SJCRH30 (cell line): ENCODE data around the gene ACTL9. TPM values are rescaled to one million over a fixed set of nuclear protein-coding genes. Genes with fewer than 3 reads are reported as not detected.

Experiments used
- DNase-seq, 2 experiments: peaks; one replicate each; pipeline ENCODE4 v3.0.0-alpha.2; 2015 to 2020
- H3K27ac ChIP-seq: fragments of 250-450 bp; sonication (Bioruptor Pico); 2 replicates; pipeline ENCODE4 v1.5.1; 2020; ENCODE audit warnings: mild to moderate bottlenecking, moderate library complexity
- H3K27me3 ChIP-seq: fragments of 250-450 bp; sonication (Bioruptor Pico); 2 replicates; pipeline ENCODE4 v1.5.1; 2020; ENCODE audit warnings: mild to moderate bottlenecking, moderate library complexity
- H3K36me3 ChIP-seq: fragments of 250-450 bp; sonication (Bioruptor Pico); 2 replicates; pipeline ENCODE4 v1.5.1; 2020; ENCODE audit warnings: mild to moderate bottlenecking, moderate library complexity
- H3K4me1 ChIP-seq: fragments of 250-450 bp; sonication (Bioruptor Pico); 2 replicates; pipeline ENCODE4 v1.5.1; 2020; ENCODE audit warnings: mild to moderate bottlenecking, moderate library complexity
- H3K4me3 ChIP-seq: fragments of 250-450 bp; sonication (Bioruptor Pico); 2 replicates; pipeline ENCODE4 v1.5.1; 2020; ENCODE audit warnings: mild to moderate bottlenecking, moderate library complexity
- H3K9me3 ChIP-seq: fragments of 250-450 bp; sonication (Bioruptor Pico); replicated peaks from 2 replicates; pipeline ENCODE4 v1.5.1; 2020; ENCODE audit warnings: mild to moderate bottlenecking, moderate library complexity
- total RNA-seq: library from RNA; depleted of rRNA; stranded (reverse); fragments of >200 nt; shearing (Covaris generic); gene quantifications from 2 replicates; pipeline ENCODE4 v1.2.3, GENCODE V29; 2014

The ACTL9 gene
- total RNA-seq, 1 experiment from 2014 or later: not detected

DNA sequence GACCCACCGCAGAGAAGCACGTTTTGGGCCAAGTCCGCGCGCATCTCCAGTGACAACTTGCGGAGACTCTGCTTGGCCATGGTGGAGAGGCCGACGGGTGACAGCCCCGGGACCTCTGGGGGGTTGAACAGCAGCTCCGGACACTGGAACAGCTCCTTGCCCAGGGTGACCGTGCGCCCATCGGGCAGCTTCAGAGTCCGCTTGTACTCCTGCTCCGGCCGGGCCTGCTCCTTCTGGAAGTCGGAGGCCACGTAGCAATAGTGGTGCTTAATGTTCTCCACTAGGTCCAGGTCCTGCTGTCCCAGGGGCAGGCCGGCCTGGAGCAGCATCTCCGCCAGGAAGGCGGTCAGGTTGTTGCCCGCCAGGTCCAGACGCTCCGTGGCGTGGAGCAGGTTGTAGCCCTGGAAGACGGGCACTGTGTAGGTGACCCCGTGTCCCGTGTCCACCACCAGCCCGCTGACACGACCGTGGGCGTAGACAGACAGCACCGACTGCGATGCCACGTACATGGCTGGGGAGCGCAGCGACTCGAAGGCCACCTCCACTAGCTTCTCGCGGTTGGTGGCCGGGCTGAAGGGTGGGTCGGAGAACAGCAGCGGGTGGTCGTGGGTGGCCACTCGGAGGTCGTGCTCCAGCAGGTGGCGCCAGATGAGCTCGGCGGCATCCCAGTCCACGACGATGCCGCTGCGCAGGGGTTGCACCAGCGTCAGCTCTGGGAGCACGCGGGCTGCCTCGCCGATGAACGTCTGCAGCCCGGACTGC lies 743 bp downstream of the ACTL9 start:
- Histone ChIP-seq H3K36me3 (no peaks in the 10 kb centered on the region), H3K4me1 (no peaks in the 10 kb centered on the region), H3K9me3 (no peaks in the 10 kb centered on the region), H3K27ac (no peak overlapping the region), H3K27me3 (no peaks in the 10 kb centered on the region), H3K4me3 (no peak overlapping the region)
- no peak for DNase-seq

DNA sequence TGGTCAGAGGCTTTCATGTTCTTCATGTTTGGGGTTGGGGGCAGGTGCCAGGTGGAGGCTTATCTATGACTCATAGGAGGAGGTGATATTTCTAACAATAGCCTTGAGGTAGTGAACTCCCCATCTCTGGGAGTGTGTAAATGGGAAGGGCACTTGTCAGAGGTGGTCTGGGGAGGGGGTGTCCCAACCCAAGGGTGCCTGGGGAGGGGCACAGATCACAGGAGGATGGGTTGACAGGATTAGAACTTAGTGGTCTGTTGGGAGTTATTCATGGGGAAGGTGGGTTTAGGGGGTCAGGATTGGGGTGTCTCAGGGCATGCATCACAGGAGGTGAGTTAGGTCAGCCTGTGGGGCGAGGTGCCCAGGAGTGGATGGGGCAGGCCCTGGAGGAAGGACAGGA lies 1.6 kb downstream of the ACTL9 start:
- DNase-seq: no peak
- H3K4me3 ChIP-seq: no peak overlapping the region

DNA sequence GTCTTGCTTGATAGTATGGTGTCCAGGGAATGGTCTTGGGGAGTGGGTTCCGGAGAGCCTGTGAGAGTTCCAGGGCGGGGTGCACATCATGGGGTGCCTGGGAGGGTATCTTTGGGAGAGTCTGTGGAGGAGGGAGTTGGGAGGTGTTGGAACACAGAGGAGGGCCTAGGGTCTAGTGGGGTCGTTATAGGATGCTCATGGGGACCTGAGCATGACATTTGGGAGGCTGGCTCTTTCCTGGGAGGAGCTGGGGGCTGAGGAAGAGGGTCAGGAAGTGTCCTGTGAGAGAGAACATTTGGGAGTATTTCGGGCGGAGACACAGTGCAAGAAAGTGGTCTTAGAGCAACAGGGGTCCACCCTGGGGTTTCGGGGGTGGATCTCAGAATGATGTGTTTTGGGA lies 2.7 kb downstream of the ACTL9 start:
- H3K36me3 ChIP-seq: no peaks in the 10 kb centered on the region
- no peaks in the 10 kb centered on the region for H3K27me3 ChIP-seq
- DNase-seq: no peak
- no peaks in the 10 kb centered on the region for H3K4me1 ChIP-seq
- H3K4me3 ChIP-seq: no peak overlapping the region
- no peak overlapping the region for H3K27ac ChIP-seq
- H3K9me3 ChIP-seq: no peaks in the 10 kb centered on the region

More for the DNA sequence above, 1.6 kb downstream of the ACTL9 start:
- no peaks in the 10 kb centered on the region for H3K9me3 ChIP-seq
- H3K36me3 ChIP-seq: no peaks in the 10 kb centered on the region
- no peak overlapping the region for H3K27ac ChIP-seq
- H3K4me1 ChIP-seq: no peaks in the 10 kb centered on the region
- H3K27me3 ChIP-seq: no peaks in the 10 kb centered on the region

DNA sequence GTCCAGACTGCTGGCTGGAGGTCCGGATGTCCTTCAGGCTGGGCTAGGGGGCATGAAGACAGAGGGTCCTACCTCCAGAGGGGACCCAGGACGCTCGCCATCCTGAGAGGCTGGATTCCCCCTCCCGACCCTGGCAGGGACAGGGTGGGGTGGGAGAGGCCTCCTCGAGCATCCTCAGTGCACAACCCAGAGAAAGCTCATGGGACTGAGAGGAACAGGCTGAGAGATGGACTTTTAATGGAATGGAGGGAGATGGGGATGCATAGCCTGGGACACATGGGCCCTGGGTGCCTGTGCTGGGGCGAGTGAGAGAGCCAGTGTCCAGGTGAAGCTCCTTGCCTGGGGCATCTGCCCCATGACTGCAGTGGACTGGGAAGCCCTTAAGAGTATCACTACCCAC lies 3.1 kb downstream of the ACTL9 start:
- no peaks in the 10 kb centered on the region for H3K27me3 ChIP-seq
- no peak for DNase-seq
- H3K9me3 ChIP-seq: no peaks in the 10 kb centered on the region
- no peaks in the 10 kb centered on the region for H3K36me3 ChIP-seq
- H3K27ac ChIP-seq: no peak overlapping the region
- no peak overlapping the region for H3K4me3 ChIP-seq
- no peaks in the 10 kb centered on the region for H3K4me1 ChIP-seq

DNA sequence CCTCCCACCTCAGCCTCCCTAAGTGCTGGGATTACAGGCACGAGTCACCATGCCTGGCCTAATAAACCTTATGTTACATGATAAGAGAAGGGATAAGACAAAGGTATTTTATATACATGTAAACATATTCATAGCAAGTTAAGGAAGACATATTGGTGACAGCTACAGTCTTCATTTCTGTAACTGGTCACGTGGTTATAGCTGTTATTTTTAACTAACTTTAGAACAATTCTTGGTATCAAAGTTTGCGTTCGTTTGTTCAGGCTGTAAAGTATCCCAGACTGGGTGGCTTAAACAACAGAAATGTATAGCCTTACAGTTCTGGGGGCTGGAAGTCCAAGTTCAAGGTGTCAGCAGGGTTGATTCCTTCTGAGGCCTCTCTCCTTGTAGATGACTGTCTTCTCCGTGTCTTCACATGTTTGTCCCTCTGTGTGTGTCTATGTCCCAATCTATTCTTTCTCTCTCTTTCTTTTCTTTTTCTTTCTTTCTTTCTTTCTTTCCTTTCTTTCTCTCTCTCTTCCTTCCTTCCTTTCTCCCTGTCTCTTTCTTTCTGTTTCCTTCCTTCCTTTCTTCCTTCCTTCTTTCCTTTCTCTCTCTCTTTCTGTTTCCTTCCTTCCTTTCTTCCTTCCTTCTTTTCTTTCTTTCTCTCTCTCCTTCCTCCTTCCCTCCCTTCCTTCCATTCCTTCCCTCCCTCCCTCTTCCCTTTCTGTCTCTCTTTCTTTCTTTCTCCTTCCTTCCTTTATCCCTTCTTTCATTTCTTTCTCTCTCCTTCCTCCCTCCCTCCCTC lies 7.6 kb downstream of the ACTL9 start:
- Histone ChIP-seq H3K4me3 (no peak overlapping the region), H3K36me3 (no peaks in the 10 kb centered on the region), H3K4me1 (no peaks in the 10 kb centered on the region), H3K27me3 (no peaks in the 10 kb centered on the region), H3K27ac (no peak overlapping the region), H3K9me3 (no peaks in the 10 kb centered on the region)
- DNase-seq: no peak

DNA sequence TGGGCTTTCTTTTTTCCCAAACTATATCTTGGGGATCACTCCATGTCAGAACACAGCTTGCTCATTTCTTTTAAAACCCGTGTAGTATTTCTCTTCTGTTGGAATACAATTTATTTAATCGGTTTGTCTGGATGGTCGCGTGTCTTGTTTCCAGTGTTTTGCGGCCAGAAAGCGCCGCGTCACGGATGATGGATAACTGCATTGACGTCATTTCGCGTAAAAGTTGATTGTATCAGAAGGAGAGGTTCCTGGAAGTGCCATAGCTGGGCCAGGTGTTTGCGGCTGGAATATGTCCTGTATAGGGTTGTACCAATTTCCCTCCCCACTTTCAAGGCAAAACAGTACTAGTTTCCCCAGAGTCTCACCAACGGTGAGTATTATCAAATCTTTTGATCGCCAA lies 9.7 kb downstream of the ACTL9 start:
- Histone ChIP-seq H3K27ac (no peak overlapping the region), H3K4me3 (no peak overlapping the region), H3K9me3 (no peaks in the 10 kb centered on the region), H3K36me3 (no peaks in the 10 kb centered on the region), H3K27me3 (no peaks in the 10 kb centered on the region), H3K4me1 (no peaks in the 10 kb centered on the region)
- DNase-seq: no peak

DNA sequence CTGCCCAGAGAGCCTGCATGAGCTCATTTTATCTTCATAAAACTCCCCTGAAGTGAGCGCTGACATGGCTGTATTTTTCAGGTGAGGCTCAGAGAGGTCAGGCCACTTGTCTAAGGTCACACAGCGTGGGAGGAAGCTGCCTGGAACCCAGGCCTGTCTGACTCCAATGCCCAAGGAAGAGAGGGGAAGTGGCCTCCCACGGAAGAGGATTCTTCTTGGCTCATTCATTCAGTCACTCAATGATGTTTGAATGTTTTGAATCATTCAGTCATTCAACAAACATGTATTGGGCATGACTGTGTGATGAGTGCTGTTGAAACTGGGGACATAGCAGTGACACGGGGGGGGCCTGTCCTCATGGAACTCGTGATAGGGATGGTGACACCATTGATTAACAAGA lies 12.0 kb downstream of the ACTL9 start:
- no peaks in the 10 kb centered on the region for H3K27me3 ChIP-seq
- H3K36me3 ChIP-seq: no peaks in the 10 kb centered on the region
- no peaks in the 10 kb centered on the region for H3K4me1 ChIP-seq
- H3K27ac ChIP-seq: no peak overlapping the region
- H3K4me3 ChIP-seq: no peak overlapping the region
- H3K9me3 ChIP-seq: no peaks in the 10 kb centered on the region
- no peak for DNase-seq

DNA sequence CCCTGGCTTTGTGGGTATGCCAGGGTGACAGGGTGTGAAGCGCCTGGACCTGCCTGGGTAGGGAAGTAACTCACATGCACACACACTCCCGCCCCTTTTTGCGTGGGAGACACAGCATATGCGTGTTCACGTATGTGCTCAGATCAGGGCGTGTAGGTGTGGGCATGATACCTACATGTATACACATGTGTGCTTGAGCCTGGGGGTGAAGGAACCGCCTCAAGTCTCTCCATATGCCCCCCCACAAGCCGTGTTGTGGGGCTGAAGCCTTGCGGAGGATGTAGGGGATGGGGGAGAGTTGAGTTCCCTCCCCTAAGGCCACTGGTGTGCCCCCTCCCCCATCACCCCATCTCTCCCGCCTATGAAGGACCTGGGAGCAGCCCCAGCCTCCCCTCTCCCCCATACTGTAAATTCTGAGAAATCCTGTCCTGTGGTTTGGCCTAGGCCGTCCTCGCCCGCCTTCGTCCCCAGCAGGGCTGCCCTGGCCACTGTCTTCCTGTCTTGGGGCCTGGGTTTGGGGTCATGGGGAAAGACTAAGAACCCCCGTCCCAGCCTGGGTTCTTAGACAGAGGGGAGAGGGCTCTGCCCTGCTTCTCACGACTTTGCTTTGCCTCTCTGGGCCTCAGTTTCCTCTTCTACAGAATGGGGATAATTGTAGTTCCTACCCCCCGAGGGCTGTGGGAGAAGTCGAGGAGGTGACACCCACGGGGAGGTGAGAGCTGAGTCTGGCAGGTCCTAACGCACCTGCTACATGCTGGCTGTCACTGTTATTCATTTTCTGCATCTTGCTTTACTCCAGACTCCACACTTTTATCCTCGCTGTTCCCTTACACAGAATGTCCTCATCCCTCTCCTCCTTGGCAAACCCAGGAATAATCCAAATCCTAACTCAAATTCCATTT lies 14.3 kb downstream of the ACTL9 start:
- H3K36me3 ChIP-seq: no peaks in the 10 kb centered on the region
- no peak for DNase-seq
- H3K4me3 ChIP-seq: no peak overlapping the region
- no peaks in the 10 kb centered on the region for H3K4me1 ChIP-seq
- no peaks in the 10 kb centered on the region for H3K27me3 ChIP-seq
- no peaks in the 10 kb centered on the region for H3K9me3 ChIP-seq
- no peak overlapping the region for H3K27ac ChIP-seq

DNA sequence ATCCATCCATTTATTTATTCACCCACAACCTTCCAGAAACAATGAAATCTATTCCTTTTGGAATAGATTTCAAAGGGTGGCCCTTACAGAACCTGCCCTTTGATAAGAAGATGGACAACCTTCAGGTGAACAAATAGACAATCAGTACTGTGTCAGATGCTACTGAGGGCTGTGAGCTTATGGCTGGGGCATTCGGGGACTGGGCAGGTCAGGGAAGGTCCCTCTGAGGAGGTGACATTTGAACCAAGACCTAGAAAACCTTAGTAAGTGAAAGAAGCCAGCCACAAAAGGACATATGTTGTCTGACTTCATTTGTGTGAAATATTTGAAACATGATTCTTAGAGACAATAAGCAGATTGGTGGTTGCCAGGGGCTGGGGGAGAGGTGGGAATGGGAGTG lies 15.7 kb downstream of the ACTL9 start:
- no peak overlapping the region for H3K27ac ChIP-seq
- H3K27me3 ChIP-seq: no peaks in the 10 kb centered on the region
- no peaks in the 10 kb centered on the region for H3K4me1 ChIP-seq
- H3K36me3 ChIP-seq: no peaks in the 10 kb centered on the region
- no peaks in the 10 kb centered on the region for H3K9me3 ChIP-seq
- H3K4me3 ChIP-seq: no peak overlapping the region
- DNase-seq: no peak

DNA sequence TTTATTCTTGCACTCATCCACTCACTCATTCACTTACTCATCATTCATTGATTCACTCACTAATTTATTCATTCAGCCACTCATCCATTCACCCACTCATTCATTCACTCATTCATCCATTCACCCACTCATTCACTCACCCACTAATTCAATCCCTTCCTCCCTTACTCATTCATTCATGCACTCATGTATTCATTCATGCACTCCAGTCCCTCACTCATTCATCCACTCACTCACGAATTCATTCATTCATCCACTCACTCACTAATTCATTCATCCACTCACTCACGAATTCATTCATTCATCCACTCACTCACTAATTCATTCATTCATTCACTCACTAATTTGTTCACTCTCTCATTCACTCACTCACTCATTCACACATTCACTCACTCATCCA lies 16.1 kb downstream of the ACTL9 start:
- Histone ChIP-seq H3K27me3 (no peaks in the 10 kb centered on the region), H3K4me1 (no peaks in the 10 kb centered on the region), H3K36me3 (no peaks in the 10 kb centered on the region), H3K27ac (no peak overlapping the region), H3K4me3 (no peak overlapping the region), H3K9me3 (no peaks in the 10 kb centered on the region)
- DNase-seq: no peak

DNA sequence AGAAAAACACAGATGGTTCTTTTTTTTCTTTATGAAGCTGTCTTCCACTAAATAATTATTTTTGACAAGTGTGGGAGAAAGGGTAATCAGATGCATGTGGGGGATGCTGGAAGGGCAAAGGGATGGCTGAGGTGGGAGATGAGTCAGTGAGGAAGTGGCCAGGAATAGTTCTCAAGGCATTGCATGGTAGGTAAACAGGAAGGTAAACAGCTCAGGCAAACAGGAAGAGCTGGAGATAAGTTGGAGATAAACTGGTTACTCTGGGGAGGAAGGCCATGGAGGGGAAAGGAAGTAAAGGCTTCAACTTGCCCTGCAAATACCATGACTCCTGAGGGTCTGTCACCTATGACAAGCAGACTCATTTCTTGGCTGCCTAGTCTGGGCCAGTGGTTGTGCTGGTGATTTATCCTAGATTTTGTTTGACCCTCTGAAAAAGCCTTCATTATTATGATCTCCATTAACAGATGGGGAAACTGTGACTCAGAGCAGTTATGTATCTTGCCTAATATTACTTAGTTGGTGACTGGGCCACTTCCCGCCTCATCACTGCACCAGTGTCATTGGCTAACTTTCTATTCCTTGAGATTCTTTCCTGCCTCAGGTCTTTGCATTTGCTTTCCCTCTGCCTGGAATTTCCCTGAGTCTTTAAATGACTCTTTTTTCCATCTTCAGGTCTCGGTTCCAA lies 17.1 kb downstream of the ACTL9 start:
- no peaks in the 10 kb centered on the region for H3K9me3 ChIP-seq

DNA sequence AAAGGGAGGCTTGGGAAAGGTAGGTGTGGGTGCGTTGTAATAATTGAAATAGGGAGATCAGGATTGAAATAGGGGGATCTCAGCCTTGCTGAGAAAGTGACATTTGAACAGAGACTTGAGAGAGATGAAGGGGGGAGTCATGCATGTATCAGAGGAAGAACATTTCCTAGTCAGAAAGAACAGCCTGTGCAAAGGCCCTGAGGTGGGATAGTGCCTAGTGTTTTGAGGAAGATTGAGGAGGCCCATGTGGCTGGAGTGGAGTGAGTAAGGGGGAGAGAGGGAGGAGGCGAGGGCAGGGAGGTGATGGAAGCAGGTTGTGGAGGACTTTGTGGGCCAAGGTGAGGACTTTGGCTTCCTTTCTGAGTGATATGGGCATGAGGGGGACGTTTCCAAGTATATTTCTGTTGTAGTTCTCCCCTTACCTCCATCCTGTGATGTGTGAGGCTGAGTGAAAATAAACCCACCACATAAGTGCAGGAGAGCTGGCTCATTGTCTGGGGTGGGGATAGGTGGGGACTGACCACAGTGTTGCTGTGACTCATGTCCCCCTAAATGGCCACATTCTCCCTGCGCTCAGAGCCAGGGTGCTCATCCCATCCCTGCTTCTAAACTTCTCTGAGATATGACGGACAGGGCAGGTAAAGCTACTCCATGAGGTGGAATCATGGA lies 17.8 kb downstream of the ACTL9 start:
- Histone ChIP-seq H3K4me1 (no peaks in the 10 kb centered on the region), H3K27ac (no peak overlapping the region), H3K9me3 (no peaks in the 10 kb centered on the region), H3K4me3 (no peak overlapping the region), H3K27me3 (no peaks in the 10 kb centered on the region), H3K36me3 (no peaks in the 10 kb centered on the region)
- no peak for DNase-seq

More for the DNA sequence above, 17.1 kb downstream of the ACTL9 start:
- Histone ChIP-seq H3K36me3 (no peaks in the 10 kb centered on the region), H3K4me3 (no peak overlapping the region), H3K27ac (no peak overlapping the region), H3K27me3 (no peaks in the 10 kb centered on the region), H3K4me1 (no peaks in the 10 kb centered on the region)
- no peak for DNase-seq

DNA sequence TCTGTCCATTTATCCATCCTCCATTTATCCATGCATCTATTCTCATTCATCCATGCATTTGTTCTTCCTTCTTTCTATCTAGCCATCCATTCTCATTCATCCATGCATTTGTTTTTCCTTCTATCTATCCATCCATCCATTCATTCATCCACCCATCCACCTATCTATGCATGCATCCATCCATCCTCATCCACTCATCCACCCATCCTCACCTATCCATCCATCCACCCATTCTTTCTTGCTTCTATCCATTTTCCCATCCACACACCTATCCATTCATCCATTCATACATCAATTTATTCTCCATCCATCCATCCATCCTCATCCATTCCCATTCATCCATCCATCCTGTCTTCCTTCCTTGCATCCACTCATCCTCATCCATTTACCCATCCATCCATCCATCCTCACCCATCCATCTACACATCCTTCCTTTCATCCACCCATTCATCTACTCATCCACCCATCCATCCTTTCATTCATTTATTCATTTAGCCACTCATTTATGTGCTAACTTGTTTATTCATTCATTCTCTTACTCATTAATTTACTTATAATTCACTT lies 20.3 kb downstream of the ACTL9 start:
- Histone ChIP-seq H3K4me1 (no peaks in the 10 kb centered on the region), H3K36me3 (no peaks in the 10 kb centered on the region), H3K4me3 (no peak overlapping the region), H3K9me3 (no peaks in the 10 kb centered on the region), H3K27me3 (no peaks in the 10 kb centered on the region), H3K27ac (no peak overlapping the region)
- no peak for DNase-seq

DNA sequence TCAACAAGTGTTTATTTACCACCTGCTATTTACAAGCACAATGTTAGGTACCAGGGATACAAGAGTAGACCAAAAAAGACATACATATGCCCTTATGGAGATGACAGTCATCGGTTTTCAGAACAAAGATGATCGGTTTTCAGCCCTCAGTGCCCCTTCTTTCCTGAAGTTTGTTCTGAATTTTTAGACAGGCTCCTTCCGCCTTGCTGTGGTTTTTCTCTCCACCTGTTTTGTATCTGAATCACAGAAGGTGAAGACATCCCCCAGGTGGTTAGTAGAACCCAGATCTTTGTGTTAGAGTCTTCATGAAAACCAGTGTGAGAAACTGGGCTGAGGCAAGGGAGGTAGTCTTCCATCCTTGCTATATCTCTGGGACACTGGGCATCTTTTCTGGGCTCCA lies 23.5 kb downstream of the ACTL9 start:
- Histone ChIP-seq H3K27me3 (no peaks in the 10 kb centered on the region), H3K27ac (no peak overlapping the region), H3K4me1 (no peaks in the 10 kb centered on the region), H3K9me3 (no peaks in the 10 kb centered on the region), H3K4me3 (no peak overlapping the region), H3K36me3 (no peaks in the 10 kb centered on the region)
- no peak for DNase-seq
